ENCODE results near the gene NUP98.

Gene NUP98

GRCh38 chr11:3642071-3642951, 155.0 kb downstream of the NUP98 start:
- peak; percentile 26 for DNase-seq (ENCODE audit: low read depth, low spot score)

GRCh38 chr11:3641701-3642070, 155.7 kb downstream of the NUP98 start, which contains the start of gene ART5:
ART5 (minus strand) TSS chr11:3641992; CDS start chr11:3641862, 130 bp downstream.
- no peak for DNase-seq (ENCODE audit: low read depth, low spot score)

GRCh38 chr11:3641191-3641590, 156.2 kb downstream of the NUP98 start:
- DNase-seq (ENCODE audit: low read depth, low spot score) = no peak

- DNase-seq (ENCODE audit: low read depth, low spot score) = no peak
Measured at GRCh38 chr11:3639841-3640240, 157.5 kb downstream of the NUP98 start.

GRCh38 chr11:3638513-3638912, 158.8 kb downstream of the NUP98 start:
- DNase-seq (ENCODE audit: low read depth, low spot score) = no peak

- DNase-seq (ENCODE audit: low read depth, low spot score) = no peak
Measured at GRCh38 chr11:3637201-3637600, 160.2 kb downstream of the NUP98 start.

GRCh38 chr11:3635641-3636375, 161.5 kb downstream of the NUP98 start:
- DNase-seq (ENCODE audit: low read depth, low spot score) = no peak

- no peak for DNase-seq (ENCODE audit: low read depth, low spot score)
Measured at GRCh38 chr11:3632070-3632660, 165.2 kb downstream of the NUP98 start.

- DNase-seq (ENCODE audit: low read depth, low spot score) = no peak
Measured at GRCh38 chr11:3631331-3631730, 166.0 kb downstream of the NUP98 start.

- DNase-seq (ENCODE audit: low read depth, low spot score) = no peak
Measured at GRCh38 chr11:3627291-3627690, 170.1 kb downstream of the NUP98 start.

GRCh38 chr11:3626250-3626960, 170.9 kb downstream of the NUP98 start:
- DNase-seq (ENCODE audit: low read depth, low spot score) = no peak
